ENCODE data around the gene SLC9A2.

- TF ChIP-seq CTCF (IDR thresholded peaks at IDR 0.05) (no peak), POLR2A (IDR thresholded peaks at IDR 0.05) (no peak)
Observed at GRCh38 chr2:102707796-102708695, 88.7 kb downstream of the SLC9A2 start.
